NT2/D1 (cell line): ENCODE data around the gene DNMT3B.

Source experiments
- SUZ12 ChIP-seq: IDR thresholded peaks from 2 replicates; pipeline ENCODE4 v1.6.1; 2011; ENCODE audit not compliant: insufficient read length, insufficient read depth; ENCODE audit errors: extremely low read depth
- YY1 ChIP-seq: IDR thresholded peaks from 2 replicates; pipeline ENCODE4 v1.6.1; 2011; ENCODE audit not compliant: insufficient read length, insufficient read depth
- ZNF274 ChIP-seq: IDR thresholded peaks from 2 replicates; pipeline ENCODE4 v1.6.1; 2011; ENCODE audit warnings: mild to moderate bottlenecking, low read depth, low read length

DNA sequence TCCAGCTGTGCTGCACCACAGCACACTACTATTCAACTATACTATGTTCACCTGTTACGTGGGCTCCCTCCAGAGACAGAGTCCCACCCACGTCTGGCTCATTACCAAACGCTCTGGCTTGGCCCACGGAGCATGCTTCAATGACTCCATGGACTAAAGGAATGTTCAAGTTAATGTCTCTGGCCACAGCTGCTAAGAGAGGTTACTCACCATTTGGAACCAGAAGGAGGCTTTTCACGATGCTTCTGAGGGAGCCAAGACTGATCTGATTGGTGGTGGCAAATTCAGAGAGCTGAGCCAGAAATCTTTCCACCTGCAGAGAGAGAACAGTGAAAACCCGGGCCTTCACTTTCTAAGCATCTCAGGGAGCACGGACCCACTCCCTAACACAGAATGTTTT lies 34.5 kb upstream of the DNMT3B start:
- TF ChIP-seq YY1 (no peak), SUZ12 (no peak), ZNF274 (no peak)
